ENCODE data around the gene AFF1.
"Not testable (repeated sequence)": the region's sequence is repeated elsewhere in the genome, so short reads cannot be mapped to it uniquely, and the experiment has no call there.

The AFF1 gene

GRCh38 chr4:86980230-86980629 lies 45.4 kb downstream of the AFF1 start:
- DNase-seq (ENCODE audit: low read depth, low spot score), result no peak

DNA sequence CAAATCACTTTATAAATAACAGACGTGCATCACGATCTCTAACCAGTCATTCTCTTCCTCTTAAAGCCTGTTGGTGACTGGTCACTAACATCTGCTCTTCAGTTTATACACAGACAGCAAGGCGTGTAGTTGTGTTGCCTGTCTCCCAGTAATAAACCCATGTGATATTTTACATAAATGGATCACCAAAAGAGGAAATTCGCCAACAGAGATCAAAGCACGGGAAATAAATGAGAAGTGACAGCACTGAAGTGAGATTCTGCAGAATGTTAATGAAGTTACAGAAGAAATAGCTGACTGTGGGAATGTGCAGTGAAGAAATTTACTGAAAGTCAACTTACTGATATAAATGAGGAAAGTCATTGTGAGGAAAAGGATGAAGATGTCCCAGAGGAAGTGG lies 47.0 kb downstream of the AFF1 start:
- no peak for DNase-seq (ENCODE audit: low read depth, low spot score)

GRCh38 chr4:86985852-86986251 lies 51.0 kb downstream of the AFF1 start:
- not testable (repeated sequence) for DNase-seq (ENCODE audit: low read depth, low spot score)

DNA sequence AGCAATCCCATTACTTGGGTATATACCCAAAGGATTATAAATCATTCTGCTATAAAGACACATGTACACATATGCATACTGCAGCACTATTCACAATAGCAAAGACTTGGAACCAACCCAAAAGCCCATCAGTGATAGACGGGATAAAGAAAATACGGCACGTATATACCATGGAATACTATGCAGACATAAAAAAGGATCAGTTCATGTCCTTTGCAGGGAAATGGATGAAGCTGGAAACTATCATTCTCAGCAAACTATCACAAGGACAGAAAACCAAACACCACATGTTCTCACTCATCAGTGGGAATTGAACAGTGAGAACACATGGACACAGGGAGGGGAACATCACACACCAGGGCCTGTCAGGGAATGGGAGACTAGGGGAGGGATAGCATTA lies 54.8 kb downstream of the AFF1 start:
- not testable (repeated sequence) for DNase-seq (ENCODE audit: low read depth, low spot score)

DNA sequence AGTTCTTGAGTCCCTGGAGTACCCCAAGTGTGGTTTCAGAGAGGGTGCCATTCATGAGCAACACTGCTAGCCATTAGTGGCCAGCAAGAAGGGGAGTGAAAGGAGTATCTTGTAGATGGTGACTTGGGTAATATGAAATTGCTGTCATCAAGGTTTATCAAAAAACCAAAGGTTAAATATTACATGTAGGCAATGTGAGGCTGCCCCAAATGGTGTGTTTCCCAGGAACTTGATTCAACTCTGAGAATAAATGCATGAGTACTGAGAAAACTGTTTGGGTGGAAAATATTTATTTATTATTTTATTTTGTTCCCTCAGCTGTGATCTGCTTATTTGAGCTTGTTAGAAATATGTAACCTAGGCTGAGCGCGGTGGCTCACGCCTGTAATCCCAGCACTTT lies 55.7 kb downstream of the AFF1 start:
- DNase-seq (ENCODE audit: low read depth, low spot score), result no peak

DNA sequence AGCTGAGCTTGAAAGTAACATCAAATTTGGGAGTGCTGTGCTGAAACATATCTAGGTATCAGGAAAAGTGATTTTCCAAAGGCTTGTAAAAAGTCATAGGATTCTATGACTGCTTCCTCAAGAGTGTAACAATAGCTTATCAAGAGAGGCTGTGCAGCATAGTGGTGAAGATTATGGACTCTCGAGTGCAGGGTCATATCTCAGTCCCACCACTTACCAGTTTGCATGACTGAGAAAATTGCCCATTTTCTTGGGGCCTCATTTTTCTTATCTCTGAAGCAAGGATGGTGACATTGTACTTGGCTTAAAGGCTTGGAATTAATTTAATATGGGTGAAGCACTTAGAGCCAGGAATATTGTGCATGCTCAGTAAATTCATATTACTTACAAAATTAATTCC lies 57.2 kb downstream of the AFF1 start:
- no peak for DNase-seq (ENCODE audit: low read depth, low spot score)

GRCh38 chr4:86993909-86994681 lies 59.3 kb downstream of the AFF1 start:
- DNase-seq (ENCODE audit: low read depth, low spot score), result no peak

GRCh38 chr4:86994686-86995085 lies 59.9 kb downstream of the AFF1 start:
- DNase-seq (ENCODE audit: low read depth, low spot score), result no peak

- DNase-seq (ENCODE audit: low read depth, low spot score), result not testable (repeated sequence)
Measured at GRCh38 chr4:86996510-86996909, 61.7 kb downstream of the AFF1 start.

DNA sequence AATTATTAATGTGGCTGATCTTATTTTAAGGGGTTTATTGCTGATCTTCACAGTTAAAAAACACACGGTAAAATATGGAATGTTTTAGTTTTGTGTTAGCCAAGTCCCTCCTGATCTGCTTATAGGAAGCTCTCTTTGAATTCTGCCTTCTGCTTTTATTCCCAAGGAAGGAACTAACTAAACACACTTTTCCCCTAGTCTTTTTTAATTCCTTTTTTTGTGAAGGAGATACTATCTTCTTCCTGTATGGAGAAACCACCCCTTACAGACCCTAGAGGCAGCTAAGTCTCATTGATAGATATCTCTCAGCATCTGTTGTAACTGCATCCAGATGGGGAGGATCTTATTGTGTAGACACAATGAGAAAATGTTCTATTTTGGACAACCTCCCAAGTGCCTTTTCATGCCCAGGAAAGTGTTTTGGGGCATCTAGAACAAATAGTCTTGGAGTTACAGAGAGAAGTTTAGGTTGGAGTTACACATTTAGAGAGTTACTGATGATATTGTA lies 64.4 kb downstream of the AFF1 start:
- no peak for DNase-seq (ENCODE audit: low read depth, low spot score)

GRCh38 chr4:87002682-87003043 lies 67.9 kb downstream of the AFF1 start:
- DNase-seq (ENCODE audit: low read depth, low spot score), result no peak

DNA sequence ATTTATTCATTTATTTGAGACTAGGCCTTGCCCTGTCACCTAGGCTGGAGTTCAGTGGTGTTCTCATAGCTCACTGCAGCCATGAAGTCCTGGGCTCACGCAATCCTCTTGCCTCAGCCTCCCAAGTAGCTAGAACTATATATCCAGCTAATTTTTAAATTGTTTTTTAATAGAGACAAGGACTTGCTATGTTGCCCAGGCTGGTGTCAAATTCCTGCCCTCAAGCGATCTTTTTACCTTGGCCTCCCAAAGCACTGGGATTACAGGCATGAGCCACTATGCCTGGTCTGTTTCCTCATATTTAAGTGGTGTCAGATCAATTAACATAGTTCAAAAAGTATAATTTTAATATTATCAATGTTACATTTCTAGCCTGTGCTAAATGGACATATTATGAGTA lies 68.5 kb downstream of the AFF1 start:
- DNase-seq (ENCODE audit: low read depth, low spot score), result no peak

GRCh38 chr4:87005369-87005689 lies 70.5 kb downstream of the AFF1 start:
- DNase-seq (ENCODE audit: low read depth, low spot score), result no peak

DNA sequence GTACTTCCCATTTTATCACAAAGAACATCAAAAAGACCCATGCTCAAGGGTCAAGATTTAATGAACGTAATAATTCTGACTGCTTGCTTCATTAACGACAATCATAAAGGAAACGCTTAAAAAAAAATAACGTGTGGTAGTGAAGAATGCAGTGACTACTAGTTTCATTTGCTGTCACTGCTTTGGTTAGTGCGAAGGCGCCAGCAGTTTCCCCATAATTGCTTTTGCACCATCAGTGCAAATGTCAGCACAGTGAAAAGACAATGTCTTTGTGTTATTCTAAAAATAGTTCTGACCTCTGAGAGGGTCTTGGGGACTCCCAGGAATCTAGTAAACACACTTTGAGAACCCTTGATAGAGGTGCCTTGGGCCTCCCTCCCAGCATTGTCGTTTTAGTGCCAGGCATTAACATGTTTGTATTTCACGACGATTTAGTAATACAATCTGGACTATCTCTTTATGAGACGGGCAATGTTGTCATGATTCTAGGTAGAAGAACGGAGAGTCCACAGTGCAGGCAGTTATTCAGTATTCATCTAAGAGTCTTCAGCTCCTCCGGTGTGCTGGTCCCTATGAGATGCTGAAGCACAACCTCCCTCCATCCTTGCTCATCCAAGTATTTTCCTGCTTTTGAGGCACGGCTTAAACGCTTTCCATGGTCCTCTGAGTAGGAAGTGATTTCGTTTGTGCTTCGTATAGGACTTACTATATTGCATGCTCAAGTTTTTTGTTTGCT lies 71.0 kb downstream of the AFF1 start:
- no peak for DNase-seq (ENCODE audit: low read depth, low spot score)

DNA sequence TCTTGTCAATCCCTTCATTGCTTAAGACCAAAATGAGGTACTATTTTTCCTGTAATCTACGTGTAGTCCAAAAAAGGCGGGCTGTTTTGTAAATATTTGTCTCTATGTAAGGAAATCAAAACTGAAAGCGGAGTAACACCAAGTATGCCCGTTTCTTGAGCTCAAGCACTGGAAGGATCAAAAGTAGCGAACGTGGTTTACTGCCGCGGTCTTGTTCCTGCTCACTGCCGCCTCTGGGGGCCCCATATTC lies 71.5 kb downstream of the AFF1 start:
- no peak for DNase-seq (ENCODE audit: low read depth, low spot score)

GRCh38 chr4:87006676-87007527 lies 72.1 kb downstream of the AFF1 start:
- peak; percentile 70 for DNase-seq (ENCODE audit: low read depth, low spot score)

DNA sequence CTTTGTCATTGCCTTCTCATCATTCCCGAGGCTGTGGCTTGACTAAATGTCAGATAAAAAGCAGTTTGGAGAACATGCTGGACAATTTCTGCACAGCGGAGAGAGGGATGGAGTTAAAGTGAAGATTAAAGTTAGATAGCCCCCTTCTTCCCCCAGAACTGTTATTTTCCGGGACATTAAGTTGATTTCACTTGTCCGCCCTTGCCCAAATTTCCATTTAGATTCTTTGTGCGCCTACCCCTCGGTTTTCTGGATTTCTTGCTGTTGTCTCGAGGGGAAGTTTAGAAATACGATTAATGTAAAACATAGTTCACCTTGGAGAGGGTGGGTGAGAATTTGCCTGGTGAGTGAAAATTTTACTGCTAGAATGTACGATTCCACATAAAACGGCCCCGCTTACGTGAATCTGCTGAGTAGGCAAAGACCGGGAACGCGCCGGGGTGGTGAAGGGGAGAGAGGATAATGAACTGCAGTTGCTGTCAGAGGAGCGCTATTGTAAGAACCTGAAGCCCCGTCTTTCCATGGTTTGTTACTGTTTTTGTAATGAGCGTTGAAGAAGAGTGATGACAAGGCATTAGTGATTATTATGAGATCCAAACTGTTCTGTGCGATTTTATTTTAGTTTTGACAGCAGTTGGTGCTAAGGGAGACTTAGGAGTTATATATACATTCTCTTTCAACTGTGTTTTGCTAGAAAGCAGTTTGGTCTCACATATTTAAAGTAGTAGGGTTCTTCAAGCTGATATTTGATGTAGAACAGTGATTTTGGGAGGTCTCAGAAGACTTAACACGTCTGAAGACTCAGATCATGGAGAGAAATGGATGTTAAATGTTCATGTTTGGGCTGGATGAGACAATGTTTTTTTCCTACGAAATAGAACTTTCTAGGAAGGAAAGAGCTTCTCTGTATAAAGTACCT lies 73.0 kb downstream of the AFF1 start:
- no peak for DNase-seq (ENCODE audit: low read depth, low spot score)

DNA sequence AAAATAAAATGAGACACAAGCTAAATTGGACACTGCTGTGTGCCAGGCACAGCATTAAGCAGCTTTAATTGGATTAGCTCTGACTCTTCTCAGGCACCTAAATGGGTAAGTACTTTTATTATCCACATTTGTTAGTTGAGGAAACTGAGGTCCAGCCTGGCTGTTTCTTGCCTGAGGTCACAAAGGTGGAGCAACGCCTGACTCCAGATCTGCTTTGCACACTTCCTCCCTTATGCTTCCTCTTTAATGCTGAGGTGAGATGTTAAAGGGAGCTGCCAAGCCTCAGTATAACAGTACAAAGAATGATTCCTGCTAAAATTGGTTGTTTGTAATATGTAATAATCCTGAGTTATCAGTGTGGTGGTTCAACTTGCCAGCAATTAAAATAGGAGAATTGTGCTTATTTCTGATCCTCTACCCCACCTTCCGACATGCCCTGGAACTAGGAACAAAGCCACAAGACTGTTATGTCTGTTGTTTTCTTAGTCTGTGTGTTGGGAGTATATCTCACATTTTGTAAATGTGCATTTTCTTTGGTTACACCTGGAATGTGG lies 74.4 kb downstream of the AFF1 start:
- DNase-seq (ENCODE audit: low read depth, low spot score), result no peak

GRCh38 chr4:87010192-87010591 lies 75.4 kb downstream of the AFF1 start:
- DNase-seq (ENCODE audit: low read depth, low spot score), result no peak

DNA sequence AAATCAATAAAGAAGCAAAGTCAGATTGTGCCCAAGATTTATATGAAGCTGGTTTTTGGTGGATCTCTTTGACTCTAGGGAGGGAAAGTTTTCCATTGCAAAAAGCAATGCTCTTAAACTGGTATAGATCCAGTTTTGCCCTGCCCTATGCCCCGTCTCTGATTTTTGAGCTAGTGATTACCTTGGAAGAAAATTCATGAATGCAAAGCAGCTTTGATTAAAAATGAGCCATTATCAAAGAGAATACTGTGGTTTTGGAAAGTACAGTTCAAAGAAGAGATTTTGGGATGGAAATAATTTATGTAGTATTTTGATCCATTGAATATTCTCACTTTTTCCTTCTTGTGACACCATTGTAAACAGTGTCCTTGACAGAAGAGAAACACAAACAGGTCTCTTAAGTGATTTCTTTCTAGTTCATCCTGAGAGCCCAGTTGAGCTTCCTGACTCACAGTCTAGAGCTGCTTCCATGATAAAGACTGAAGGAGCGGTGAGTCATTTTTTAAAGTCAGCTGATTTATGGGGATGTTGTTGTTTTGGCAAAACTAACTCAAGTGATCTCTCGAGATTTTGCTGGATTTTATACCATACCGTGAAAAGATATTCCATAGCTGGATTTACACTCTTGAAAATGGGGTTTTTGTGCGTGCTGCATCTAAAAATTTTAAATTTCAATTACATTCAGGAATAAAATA lies 76.7 kb downstream of the AFF1 start:
- DNase-seq (ENCODE audit: low read depth, low spot score), result peak; percentile 68

All from iPS DF 19.7 (cell line).